ENCODE measurements around the gene ANKEF1.
"Not testable (repeated sequence)": the region's sequence is repeated elsewhere in the genome, so short reads cannot be mapped to it uniquely, and the experiment has no call there.

The ANKEF1 gene

DNA sequence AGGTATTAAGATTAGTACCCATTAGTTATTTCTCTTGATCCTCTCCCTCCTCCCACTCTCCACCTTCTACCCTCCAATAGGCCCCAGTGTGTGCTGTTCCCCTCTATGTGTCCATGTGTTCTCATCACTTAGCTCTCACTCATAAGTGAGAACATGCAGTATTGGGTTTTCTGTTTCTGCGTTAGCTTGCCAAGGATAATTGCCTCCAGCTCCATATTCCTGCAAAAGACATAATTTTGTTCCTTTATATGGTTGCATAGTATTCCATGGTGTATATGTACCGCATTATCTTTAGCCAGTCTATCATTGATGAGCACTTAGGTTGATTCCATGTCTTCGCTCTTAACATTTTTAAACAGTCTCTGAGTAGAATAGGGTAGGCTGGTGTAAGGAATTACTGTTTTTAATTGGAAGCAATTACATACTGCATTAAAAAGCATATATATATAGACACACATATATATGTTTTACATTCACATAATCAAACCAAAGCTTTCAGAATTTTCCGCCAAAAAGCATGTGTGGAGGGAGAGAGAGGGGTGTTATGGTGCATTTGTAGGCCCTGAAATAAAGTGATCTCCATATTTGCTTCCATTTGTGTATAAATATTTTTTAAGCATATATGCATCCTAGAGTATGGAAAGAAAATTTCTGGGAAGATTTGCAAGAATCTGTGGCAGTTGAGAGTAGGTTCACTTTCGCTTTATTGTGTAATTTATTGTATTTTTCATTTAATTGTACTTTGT is 709 bp upstream of the ANKEF1 start:
- DNase-seq (ENCODE audit: low spot score) = no peak

DNA sequence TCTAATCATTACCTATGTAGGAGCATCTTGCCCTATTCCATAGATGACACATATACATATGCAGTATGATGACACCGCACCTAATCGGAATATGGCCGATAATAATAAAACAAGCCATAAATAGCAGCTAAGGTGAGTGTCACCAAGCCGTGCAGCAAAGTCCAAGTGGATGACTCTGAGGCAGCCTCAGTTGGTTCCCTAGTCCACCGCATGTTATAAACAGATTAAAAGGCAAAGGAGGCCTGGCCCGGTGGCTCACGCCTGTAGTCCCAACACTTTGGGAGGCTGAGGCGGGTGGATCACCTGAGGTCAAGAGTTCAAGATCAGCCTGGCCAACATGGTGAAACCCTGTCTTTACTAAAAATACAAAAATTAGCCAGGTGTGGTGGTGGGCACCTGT is 1.5 kb downstream of the ANKEF1 start:
- DNase-seq (ENCODE audit: low spot score) = not testable (repeated sequence)

DNA sequence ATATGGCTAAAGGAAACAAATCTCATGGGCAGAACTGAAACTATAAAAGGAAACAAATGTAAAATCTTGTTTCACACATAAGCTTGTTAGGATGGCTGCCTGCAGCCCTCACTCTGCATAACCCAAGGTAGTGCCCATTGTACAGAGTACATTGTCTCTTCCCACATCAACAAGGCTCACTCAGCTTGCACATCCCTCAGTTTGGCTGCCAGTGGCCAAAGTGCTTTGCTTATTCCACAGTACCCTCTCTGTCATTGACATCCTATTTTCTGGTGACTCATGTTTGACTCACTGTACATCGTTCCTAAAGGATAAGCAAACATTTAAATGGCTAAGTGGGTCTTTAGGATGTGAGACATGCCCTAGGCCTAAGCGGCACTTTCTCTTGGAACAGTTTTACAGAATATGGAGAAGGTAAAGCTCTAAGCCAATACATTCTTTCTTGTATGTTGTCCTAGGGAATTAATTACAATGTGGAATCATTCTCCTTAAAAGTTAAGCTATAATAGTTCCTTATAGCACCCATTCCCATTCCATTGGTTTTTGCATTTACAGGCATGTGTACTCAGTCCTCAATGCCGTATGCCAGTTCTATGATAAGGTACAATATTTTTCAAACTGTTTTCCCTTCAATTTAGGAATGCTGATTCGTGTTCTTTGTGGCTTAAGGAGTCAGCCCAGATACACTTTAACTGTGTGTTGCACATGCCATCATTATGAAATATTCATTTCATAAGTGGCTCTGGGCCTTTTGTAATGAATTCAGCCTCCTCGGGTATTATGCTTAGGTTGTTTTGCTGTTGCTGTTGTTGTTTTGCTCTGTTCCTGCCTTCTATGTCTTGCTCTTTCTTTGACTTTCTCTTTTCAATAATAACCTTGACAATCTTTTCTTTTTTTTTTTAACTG is 5.5 kb downstream of the ANKEF1 start:
- DNase-seq (ENCODE audit: low spot score) = no peak

DNA sequence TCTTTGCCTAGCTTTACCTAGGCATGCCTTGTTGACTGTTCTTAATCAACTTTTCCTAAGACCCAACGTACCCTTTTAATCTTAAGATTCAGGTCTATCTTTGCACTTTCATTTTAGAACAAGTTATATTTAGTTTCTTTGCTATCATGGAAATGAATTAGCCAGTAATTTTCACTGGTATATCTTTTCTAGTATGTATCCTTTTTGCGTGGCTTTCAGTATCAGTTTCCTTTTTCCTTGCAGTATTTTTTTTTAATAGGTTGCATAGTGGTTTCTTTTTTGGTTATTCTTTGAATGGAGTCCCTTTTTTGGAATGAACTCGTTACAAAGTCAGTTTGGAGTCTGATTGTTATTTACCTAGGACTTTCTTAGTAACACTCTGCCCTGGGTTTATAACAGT is 7.3 kb downstream of the ANKEF1 start:
- no peak for DNase-seq (ENCODE audit: low spot score)

DNA sequence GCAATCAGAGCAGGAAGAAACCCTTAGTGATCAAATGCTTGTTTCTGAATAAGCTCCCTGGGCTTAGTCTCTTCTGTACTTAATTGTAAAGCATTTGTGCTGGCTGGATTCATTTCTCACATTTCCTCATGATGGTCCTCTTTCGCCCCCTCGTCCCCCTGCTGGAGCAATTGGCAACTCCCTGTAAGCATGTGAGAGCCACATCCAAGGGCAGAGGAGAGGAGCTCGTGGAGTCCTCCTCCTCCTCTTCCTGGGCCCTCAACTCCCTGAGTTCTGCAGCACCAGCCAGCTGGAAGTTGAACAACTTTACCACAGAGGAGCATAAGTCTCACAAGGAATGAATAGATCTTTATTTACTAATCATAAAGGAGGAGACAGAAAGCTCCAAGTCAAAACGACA is 12.6 kb downstream of the ANKEF1 start:
- no peak for DNase-seq (ENCODE audit: low spot score)

DNA sequence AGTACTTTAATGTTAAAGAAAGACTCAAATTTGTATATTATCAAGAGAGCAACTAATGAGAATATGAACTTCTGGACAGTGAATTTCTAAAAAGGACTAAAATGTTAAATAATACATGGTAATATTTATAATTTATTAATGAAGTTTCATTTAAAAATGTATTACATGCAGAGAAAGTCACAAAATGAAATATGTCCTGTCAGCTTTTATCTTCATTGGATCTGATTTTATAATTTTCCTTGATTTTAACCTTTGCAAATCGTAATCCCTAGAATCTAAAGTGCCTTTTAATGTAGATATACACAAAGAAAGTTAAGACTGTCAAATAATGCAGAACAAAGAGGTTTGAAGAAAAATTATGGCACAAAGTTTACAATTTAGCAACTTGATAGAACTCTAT is 16.4 kb downstream of the ANKEF1 start:
- no peak for DNase-seq (ENCODE audit: low spot score)

DNA sequence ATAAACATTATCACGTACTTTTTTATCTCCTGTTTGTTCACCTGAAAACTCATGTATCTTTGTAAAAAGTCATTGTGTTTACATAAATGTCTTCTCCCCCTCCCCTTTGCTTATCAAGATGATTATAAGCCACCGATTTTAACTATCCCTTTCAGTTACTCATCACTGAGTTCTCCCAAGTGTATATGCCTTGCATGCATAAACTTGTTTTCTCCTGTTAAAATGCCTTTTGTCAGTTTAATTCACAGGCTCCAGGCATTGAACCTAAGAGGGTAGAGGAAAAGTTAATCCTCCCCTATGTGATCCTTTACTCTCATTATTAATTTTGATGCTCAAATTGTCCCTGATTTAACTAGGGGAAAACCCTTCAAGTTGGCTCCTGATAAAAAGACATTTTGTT is 24.2 kb downstream of the ANKEF1 start:
- no peak for DNase-seq (ENCODE audit: low spot score)

DNA sequence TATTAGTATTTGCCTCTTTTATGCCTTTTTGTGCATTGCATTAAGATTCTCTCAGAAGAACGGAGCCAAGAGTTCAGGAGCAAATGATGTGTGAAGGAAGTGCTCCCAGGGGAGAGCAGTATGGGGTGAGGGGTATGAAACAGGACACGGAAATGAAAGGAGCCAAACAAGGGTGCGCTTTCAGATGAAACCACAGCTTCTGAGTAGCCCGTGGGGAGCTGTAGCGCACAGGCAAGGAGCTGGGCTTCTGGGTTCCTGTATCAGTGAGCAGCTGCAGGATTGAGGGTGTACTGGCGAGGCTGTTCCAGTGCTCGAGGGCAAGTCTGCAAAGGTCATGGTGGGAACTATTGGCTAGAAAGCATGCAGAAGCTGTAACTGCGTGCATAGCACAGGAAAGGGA is 25.4 kb downstream of the ANKEF1 start:
- no peak for DNase-seq (ENCODE audit: low spot score)

DNA sequence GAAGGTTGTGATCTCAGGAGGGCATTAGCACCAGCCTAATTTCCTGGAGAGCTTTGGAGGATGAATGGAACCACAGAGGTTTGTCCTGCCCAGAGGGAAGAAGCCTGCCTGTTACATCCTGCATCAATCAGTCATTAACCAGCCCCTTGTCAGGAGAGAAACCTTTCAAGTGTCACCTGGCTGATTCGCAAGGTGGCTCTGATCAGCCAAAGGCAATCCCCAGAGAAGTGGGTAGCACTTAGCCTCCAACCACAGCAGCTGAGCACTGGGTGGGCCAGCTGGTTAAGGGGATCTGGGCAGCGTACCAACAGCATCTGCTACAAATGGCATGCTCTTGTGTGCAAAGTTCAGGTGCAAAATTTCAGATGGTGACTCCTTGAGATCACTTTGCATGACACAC is 26.9 kb downstream of the ANKEF1 start:
- DNase-seq (ENCODE audit: low spot score) = no peak

DNA sequence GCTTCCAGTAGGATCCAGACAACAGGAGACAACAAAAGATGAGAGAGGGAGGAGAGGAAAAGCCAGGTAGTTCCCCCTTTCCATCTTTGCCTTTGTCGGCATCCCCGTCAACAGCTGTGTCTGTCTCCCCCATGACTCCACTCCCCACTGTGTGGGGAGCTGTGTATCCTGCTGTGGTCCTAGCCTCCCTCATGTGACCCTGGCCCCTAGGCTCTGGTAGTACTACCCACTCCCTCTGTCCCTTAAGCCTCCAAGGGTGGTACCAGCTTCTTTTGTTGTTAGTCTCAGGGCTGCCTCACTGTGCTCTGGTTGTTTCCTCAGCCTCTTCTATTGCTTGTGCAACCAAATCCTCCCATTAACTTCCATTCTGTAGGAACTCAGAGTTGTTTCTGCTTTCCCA is 28.7 kb downstream of the ANKEF1 start:
- DNase-seq (ENCODE audit: low spot score) = no peak

DNA sequence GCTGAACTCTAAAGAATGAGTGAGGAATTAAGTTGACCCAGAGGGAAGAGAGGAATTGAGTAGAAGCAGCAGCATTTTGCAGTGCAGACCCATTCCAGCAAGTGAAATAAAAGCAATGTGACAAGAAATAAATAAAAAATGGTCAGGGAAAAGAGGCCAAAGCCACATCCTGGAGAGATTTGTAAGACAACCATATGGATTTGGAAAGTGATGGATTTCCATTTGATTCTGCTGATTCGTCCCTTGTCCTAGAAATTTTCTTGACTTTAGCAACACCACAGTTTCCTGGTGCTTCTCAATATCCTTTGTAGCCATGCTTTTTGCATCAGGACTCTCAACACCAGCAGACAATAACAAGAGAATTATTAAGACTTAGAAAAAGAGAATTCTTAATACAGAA is 29.8 kb downstream of the ANKEF1 start:
- no peak for DNase-seq (ENCODE audit: low spot score)

DNA sequence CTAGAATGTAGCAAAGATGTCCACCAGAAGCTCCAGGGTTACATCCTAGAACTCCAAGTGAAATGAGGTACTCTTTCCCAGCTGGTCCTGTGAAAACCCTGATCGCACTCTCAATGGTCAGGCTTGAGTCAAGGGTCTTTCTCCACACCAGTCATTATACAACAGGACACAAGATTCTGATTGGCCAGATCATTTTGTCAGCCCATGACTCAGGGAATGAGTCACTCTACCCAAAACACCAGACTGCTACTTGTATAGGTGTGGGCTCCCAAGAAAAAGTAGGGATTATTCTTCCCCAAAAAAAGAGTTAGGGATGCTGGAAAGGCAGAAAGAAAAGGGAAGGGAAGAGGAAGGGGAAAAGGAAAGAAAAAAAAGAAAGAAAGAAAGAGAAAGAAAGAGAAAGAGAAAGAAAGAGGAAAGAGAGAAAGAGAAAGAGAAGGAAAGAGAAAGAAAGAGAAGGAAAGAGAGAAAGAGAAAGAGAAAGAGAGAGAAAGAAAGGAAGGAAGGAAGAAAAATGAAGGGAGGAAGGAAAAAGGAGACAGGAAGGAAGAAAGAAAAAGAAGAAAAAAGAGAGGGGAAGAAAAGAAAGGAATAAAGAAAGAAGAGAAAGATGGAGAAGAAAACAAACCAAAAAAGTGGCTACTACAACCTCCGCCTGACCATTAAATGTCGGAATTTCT is 30.5 kb downstream of the ANKEF1 start:
- DNase-seq (ENCODE audit: low spot score) = no peak

DNA sequence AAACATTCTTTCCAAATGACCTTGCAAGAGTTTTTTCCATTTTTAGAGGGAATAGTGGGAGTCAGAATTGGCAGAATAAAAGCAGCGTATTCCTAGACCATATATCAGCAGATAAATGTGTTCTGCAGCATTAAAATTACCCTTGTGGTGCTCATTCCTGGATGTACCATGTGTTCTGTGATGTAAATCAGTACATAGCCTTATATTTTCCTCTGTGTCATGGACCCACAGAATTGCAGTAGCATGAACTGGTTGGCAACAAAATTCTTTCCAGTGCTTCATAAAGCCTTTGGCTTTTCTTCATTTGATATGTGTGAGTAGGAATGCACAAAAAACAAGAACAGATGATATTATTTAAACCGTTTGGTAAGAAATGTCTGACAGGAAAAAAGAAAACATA is 32.5 kb downstream of the ANKEF1 start:
- DNase-seq (ENCODE audit: low spot score) = no peak

DNA sequence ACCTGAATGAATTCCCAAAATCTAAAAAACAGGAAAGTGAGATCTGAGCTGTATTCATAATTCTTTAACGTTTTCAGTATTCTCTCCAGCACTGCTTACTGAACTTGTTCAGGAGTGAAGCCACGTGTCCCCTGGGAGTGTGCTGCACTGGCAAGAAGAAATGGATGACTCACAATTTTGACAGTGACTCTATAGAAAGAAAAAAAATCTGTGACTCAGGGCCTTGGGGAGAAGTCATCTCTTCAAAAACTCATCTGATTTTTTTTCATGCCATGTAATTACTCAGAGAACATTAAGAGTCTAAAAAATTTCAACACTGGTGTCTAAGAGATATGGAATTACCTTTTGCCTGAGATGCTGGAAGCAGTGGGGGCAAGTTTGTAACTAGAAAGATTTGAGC is 39.7 kb downstream of the ANKEF1 start:
- DNase-seq (ENCODE audit: low spot score) = no peak

DNA sequence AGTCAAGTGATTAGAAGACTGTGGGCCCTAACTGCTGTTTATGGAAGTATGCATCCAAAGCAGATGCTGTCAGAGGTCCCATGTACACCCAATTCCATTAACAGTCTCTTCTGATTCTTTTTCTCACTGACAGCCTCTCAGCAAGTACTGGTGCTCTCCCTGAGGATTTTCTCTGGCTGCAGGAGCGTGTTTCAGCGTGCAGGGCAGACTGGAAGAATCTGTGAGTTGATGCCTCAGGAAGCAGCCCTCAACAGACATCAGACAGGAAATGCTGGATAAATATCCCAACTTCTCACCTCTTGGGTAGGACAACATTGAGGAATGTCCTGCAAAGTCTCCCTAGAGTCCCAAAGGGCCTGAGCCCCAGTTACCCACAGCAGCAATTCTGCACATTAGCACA is 40.8 kb downstream of the ANKEF1 start:
- DNase-seq (ENCODE audit: low spot score) = no peak

DNA sequence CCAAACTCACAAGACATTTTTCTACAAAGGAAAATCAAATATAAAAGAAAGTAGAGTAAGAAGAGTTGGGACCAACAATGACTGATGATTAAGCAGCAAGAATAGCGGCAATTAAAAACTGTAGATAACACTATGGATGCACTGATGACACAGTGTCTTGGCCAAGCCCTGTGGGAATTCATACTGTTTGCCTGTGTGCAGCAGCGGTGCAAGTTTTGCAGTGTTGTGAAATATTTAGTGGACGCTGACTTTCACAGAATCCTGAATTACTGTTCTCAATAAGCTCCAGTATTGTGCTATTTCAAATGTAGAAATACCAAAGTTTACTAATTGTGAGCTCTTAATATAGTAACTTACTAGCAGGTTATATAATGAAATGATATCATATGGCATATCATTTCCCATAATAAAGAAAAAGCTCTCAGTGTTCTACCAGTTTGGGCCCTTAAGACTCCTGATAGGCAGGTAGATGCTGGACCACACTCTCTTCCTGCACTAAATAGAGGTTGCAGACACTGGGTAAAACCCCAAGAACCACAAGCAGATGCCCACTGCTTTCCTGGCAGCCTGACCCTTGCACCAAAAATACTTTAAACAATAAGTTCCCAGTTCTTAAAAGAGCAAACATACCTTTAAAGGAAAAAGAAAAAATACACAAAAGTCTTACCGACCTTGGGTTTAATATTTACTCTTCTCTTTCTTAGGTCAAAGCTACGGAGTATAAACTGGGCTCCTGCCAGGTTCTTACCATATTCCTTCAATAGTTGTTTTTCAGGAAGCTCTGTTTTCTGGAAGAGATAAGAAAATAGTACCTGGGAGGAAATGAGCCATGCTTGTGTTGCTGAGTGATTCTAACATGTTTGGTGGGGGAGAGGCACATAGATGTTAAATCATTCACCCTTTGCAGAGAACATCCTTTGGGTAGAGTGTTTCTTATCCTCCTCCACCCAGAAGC is 41.6 kb downstream of the ANKEF1 start:
- no peak for DNase-seq (ENCODE audit: low spot score)

DNA sequence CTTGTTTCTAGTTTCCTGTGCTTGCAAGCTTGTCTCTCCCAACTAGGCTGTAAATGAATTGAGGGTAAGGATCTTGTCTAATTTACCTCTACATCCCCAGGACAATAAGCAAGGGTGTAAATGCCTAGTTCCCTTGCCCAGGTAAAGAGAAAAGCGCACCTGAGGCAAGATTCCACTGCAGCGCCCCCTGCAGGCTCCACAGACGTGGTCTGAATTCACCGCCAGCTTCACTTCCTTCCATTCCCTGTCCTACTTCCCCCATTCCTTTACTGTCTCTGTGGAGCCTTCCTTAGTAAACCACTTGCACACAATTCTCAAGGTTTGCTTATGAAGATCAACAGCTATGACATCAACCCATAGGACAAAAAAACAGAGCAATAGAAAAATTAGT is 42.3 kb downstream of the ANKEF1 start:
- DNase-seq (ENCODE audit: low spot score) = no peak

DNA sequence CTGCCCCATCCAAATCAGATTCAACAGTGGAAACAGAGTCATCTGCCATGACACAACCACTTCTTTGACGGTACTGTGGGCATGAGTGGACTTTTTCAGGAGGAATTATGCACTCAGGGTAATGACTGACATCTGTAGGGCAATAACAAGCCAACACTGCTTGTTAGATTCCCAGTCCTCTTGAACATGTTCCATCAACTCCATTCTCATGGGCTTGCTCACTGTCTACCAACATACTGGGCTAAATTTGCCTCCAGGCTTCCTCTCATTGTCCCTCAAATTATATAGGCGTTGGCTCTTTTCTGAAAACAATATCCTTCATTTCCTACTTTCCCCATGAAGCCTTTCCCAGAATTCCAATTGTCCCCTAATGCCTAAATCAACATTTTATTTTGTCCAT is 43.1 kb downstream of the ANKEF1 start:
- DNase-seq (ENCODE audit: low spot score) = no peak

DNA sequence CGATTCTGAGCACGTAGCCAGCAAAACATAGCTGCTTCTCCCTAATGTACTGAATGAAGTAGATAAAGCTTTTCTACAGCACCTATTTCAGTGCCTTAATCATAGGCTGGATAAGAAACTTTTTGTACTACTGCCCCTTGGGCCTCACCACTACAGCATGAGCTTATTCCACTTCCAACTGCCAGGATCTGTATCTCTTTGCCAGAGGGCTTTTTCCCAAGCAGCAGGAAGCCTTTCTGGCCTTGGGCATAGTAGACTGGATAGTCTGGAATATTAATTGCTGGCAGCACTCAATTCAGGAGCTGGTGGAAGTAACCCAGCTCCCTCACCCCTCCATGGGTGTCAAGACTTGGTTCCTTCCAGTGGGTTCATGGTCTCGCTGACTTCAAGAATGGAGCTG is 43.6 kb downstream of the ANKEF1 start:
- DNase-seq (ENCODE audit: low spot score) = no peak

DNA sequence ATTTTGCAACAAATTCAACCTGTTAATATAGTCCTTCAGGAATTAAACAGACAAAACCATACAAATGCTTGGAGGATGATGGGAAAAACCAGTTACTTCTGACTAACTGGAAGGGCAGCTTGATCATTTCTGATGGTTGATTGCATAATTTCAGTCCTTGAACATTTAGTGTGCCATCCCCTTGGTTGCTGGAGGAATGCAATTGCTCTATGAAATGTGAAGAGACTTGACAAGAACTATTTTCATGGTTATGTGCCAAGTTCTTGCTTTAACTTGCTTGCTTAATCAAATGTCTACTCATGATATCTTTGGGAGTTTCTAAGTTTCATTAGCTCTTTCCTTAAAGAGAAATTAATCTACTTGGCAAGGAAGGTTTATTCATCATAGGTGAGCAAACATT is 45.2 kb downstream of the ANKEF1 start:
- DNase-seq (ENCODE audit: low spot score) = no peak

DNA sequence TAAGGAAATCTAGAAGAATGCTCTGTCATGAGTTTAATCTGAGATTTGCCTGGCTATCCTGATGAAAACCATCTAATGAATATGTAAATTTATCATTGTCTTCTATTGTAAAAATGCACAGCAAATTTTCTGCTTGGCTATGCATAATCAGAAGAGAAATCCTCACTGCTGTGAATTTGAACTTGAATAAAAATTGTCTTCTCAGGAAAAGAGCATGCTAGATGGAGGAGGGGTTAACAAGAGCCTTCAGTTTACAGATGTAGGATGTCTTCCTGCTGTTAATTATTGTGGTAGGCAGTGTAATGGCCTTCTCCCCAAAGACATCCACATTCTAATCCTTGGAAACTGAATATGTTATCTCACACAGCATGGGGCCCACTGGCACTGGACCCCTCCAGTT is 45.8 kb downstream of the ANKEF1 start:
- no peak for DNase-seq (ENCODE audit: low spot score)
